Type B pancreatic cell (in vitro differentiated cells): ENCODE data around the gene SLC8A1. TPM values are rescaled to one million over a fixed set of nuclear protein-coding genes. Genes with fewer than 3 reads are reported as not detected.

Source experiments
- DNase-seq: peaks from one replicate; pipeline ENCODE4 v3.0.0; 2021; ENCODE audit warnings: mixed read lengths; ENCODE audit not compliant: unreplicated experiment; ENCODE audit errors: extremely low spot score
- H3K27ac Mint-ChIP-seq: 2 replicates; pipeline ENCODE4 v1.8.0; 2021; ENCODE audit warnings: mild to moderate bottlenecking, mixed read lengths
- H3K27me3 Mint-ChIP-seq: 2 replicates; pipeline ENCODE4 v1.8.0; 2021; ENCODE audit warnings: mixed read lengths
- H3K36me3 Mint-ChIP-seq: 2 replicates; pipeline ENCODE4 v1.8.0; 2021; ENCODE audit warnings: mixed read lengths
- H3K4me1 Mint-ChIP-seq: one replicate; pipeline ENCODE4 v1.8.0; 2021; ENCODE audit warnings: mixed read lengths; ENCODE audit not compliant: unreplicated experiment
- H3K4me3 Mint-ChIP-seq: 2 replicates; pipeline ENCODE4 v1.8.0; 2021; ENCODE audit warnings: mild to moderate bottlenecking, mixed read lengths
- H3K9me3 Mint-ChIP-seq: 2 replicates; pipeline ENCODE4 v1.8.0; 2021; ENCODE audit warnings: mixed read lengths
- total RNA-seq: library from RNA; stranded (reverse); gene quantifications from 2 replicates; pipeline ENCODE4 v1.2.1, GENCODE V29; 2021; ENCODE audit warnings: low replicate concordance
- TF ChIP-seq, protein P1 (sequence below): fragments of 200-600 bp; sonication (generic); conservative IDR thresholded peaks from 2 replicates; pipeline ENCODE4 v1.5.0; 2021; ENCODE audit warnings: antibody characterized with exemption, mild to moderate bottlenecking

The SLC8A1 gene
- total RNA-seq, 1 donor from 2014 or later = 42.1 TPM

DNA sequence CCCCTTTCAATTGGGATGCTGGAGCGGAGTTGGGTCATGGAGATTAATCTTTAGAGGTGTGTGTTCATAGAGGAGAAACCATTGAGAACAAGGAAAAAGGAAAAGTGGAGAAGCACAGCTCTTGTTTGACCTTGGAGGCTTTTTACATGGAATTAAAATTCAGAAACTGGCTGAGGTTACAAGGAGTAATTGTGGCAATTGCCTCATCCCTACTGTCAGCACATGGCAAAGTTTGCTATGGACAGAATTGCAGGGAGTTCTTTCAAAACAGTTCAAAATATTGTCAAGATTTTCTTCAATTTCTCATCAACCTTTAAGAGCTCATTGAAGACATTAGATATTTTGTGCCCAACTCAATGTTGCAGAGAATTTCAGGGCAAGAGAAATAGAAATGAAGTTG is 232.7 kb downstream of the SLC8A1 start:
- Mint-ChIP-seq H3K9me3 (peaks cover 5% of the 10 kb centered on the region), H3K4me1 (peaks cover 15% of the 10 kb centered on the region), H3K27ac (no peak overlapping the region), H3K4me3 (no peak overlapping the region), H3K36me3 (peaks cover 11% of the 10 kb centered on the region), H3K27me3 (no peaks in the 10 kb centered on the region)
- no peak for DNase-seq
- TF ChIP-seq, protein P1, sequence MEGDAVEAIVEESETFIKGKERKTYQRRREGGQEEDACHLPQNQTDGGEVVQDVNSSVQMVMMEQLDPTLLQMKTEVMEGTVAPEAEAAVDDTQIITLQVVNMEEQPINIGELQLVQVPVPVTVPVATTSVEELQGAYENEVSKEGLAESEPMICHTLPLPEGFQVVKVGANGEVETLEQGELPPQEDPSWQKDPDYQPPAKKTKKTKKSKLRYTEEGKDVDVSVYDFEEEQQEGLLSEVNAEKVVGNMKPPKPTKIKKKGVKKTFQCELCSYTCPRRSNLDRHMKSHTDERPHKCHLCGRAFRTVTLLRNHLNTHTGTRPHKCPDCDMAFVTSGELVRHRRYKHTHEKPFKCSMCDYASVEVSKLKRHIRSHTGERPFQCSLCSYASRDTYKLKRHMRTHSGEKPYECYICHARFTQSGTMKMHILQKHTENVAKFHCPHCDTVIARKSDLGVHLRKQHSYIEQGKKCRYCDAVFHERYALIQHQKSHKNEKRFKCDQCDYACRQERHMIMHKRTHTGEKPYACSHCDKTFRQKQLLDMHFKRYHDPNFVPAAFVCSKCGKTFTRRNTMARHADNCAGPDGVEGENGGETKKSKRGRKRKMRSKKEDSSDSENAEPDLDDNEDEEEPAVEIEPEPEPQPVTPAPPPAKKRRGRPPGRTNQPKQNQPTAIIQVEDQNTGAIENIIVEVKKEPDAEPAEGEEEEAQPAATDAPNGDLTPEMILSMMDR = no peak

DNA sequence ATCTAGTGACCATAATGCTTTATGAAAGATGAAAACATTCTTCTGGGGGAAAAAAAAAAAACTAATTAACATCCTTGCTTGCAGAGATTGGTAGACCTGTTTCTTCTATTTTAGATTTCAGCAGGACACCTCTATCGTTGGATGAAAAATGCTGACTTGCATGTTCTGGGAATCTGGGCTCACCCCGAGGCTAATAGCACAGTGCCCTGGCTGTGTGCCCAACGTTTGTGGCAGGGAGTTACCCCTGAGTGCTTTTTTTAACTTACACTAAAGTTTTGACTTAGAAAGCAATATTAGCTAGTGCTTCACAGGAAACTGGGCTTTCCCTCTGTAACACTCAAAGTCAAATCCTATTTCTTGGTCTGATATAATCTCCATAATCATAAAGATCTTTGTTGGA is 233.2 kb downstream of the SLC8A1 start:
- TF ChIP-seq, protein P1 = no peak
- H3K4me3 Mint-ChIP-seq = no peak overlapping the region
- DNase-seq = no peak
- H3K9me3 Mint-ChIP-seq = peaks cover 5% of the 10 kb centered on the region
- no peaks in the 10 kb centered on the region for H3K27me3 Mint-ChIP-seq
- H3K36me3 Mint-ChIP-seq = peaks cover 11% of the 10 kb centered on the region
- no peak overlapping the region for H3K27ac Mint-ChIP-seq
- peaks cover 15% of the 10 kb centered on the region for H3K4me1 Mint-ChIP-seq

DNA sequence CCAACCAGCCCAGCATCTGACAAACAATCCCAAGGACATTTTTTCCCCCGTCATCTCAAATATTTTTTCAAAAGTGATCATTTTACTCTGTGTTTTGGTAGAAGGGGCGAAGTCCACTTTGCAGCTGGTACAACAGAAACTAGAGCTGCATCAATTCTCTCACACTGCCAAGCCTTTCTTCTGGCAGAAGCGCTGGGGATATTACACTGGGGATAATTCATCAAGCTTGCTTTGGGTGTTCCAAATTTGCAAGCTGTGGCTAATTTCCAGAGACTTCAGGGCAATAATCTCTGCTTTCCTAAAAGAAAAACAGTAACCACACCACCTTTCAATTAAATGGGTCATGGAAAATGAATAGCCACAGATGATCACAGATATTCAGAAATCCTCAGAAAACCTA is 238.3 kb downstream of the SLC8A1 start:
- Mint-ChIP-seq H3K4me3 (no peak overlapping the region), H3K27ac (no peak overlapping the region), H3K4me1 (peaks cover 10% of the 10 kb centered on the region), H3K9me3 (peaks cover 5% of the 10 kb centered on the region), H3K36me3 (peaks cover 10% of the 10 kb centered on the region), H3K27me3 (no peaks in the 10 kb centered on the region)
- DNase-seq = no peak
- TF ChIP-seq, protein P1 = no peak

DNA sequence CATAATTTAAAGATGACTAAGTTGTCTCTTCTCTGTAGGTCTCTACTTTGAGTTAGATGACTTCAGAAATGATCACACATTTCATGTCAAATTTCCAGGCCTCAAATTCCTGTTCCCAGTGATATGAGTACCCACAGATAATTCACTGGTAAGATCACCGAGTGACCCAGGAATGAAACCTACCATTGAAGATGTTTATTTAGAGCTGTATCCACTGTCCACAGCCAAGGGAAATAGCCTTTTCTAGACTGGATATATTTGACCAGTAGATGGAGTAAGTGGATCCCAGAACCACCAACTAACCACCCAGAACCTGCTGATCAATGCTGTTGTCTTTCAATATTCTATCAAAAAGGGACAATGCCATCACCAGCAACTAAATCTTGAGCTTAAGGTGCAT is 238.8 kb downstream of the SLC8A1 start:
- H3K9me3 Mint-ChIP-seq = peaks cover 6% of the 10 kb centered on the region
- no peak for DNase-seq
- TF ChIP-seq, protein P1 = peak; percentile 36
- H3K4me1 Mint-ChIP-seq = peaks cover 14% of the 10 kb centered on the region
- no peak overlapping the region for H3K4me3 Mint-ChIP-seq
- H3K27ac Mint-ChIP-seq = no peak overlapping the region
- no peaks in the 10 kb centered on the region for H3K27me3 Mint-ChIP-seq
- H3K36me3 Mint-ChIP-seq = peaks cover 10% of the 10 kb centered on the region

DNA sequence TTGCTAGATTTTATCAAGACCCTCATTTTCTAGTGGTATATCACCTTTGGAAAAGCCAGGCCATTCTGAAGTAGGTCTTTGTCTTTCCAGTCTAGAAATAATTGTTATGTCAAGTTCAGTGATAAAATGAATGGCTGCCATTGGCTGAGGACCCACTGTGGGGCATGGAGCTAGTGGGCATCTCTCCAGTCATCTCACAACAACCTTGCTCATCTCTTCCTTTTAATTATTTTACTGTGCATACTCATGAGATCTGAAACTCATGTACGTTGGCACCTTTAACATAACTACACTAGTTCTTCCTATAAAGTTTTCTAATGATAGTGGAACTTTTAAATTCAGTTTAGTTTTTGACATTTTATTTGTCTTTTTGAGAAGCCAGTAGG is 240.9 kb downstream of the SLC8A1 start:
- H3K9me3 Mint-ChIP-seq = peaks cover 6% of the 10 kb centered on the region

More for the DNA sequence above, 240.9 kb downstream of the SLC8A1 start:
- H3K4me1 Mint-ChIP-seq = peaks cover 19% of the 10 kb centered on the region
- no peak overlapping the region for H3K4me3 Mint-ChIP-seq
- TF ChIP-seq, protein P1 = no peak
- H3K27me3 Mint-ChIP-seq = no peaks in the 10 kb centered on the region
- peaks cover 4% of the 10 kb centered on the region for H3K36me3 Mint-ChIP-seq
- no peak for DNase-seq
- no peak overlapping the region for H3K27ac Mint-ChIP-seq
